GM15510 (cell line): ENCODE data around the gene OLFM2.

ENCODE experiments used
- POLR2A ChIP-seq: IDR thresholded peaks from 3 replicates; pipeline ENCODE4 v1.6.1; 2011; ENCODE audit warnings: borderline replicate concordance; ENCODE audit not compliant: insufficient read length; ENCODE audit errors: extremely low read depth

The OLFM2 gene

DNA sequence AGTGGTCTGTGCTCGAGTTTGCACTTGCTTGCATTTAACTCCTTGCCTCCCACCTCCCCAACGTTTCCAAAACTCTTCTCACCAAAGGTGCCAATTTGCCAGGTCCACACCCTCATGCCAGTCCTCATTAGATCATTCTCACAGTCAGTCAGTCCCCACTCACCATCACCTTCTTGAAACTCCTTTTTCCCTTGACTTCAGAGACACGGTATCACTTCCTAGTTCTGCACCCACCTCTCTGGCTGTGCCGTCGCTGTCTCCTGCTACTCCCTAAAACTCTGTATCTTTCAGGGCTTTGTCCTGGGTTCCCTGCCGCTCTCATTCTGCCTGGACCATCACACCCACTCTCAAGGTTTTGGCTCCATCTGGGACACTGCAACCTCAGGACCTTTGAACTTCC lies 19.6 kb downstream of the OLFM2 start:
- TF ChIP-seq POLR2A: no peak

DNA sequence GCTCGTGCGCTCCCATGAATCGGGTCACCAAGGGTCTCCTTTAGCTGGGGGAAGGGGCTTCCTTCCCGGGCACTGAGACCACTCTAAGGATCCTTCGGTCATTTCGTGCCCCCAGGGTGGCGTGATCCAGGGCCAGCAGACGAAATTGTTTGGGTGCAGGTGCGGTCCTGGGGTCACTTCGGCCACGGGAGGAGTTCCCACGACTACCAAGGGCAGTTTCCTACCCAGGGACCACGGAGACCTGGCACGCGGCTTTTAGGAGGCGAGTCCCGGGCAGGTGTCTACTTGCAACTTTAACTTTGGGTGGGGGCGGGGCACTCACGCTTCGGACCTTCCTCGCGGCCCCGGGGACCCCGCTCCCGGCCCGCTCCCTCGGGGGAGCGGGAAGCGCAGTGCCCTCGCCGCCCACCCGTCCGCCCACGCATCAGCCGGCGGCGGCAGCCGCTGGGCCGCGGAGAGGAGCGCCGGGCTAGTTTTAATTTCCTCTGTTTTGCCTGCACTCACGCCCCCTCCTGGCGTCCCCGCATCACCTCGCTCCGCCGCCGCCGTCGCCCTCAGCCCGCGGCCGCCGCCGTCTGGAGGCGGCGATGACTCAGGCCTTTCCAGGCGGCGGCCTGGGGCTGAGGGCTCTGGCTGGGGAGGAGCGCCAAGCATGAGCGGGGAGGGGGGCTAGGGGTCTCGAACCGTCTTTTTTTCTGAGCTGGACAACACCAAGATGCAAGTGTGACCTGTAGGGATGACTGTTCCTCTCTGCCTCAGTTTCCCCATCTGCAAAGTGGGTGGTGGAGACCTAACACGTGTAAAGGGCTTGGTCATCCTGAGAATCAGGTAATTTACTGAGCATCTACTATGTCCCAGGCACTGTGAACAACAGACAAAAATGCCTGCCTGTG lies 21.8 kb downstream of the OLFM2 start:
- TF ChIP-seq POLR2A: no peak

DNA sequence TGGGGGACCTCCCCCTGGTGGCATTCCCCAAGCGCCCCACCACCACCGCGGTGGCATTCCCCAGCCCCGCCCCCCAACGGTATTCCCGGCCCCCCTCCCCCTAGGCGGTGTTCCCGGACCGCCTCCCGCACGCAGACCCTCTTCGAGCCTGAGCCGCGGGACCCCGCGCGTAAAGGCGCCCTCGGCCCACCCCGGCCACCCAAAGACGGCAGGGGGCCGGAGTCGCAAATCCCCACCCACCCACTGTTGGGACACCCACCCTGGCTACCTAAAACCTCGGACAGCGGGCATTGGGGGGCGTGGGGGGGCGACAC lies 22.4 kb downstream of the OLFM2 start:
- TF ChIP-seq POLR2A: no peak

DNA sequence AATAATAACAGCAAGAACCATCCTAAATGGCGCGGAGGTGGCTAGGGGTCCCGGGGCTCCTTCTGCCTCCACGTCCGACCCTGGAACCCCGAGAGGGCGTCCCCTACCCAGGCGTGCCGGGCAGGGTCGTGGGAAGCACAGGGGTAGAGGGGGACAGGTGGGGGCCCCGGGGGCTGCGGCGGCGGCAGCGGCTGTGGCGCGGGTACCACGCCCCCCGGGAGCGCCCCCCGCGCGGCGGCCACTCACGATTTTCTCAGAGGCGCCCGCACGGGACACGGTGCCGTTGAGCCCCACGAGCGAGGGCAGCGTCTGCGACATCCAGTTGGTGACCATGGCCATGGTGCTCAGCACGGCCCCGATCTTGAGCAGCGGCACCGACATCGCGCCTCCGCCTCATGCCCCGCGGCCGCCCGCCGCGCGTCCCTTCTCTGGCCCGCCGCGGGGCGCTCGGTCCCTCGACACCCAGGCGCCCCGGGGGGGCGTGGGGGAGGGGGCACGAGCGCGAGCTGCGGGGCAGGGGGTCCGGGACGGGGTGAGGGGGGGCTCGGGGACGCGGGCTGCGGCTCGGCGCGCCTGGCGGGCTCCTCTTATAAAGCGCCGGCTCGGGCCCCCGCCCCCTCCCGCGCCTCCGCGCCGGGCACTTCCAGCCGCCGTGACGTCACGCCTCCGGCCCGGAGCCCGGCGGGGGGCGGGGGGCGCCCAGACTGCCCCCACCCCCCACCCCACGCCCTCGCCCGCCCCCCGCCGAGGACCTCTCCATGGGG lies 22.9 kb downstream of the OLFM2 start:
- TF ChIP-seq POLR2A: no peak

GRCh38 chr19:9912551-9913236 lies 23.6 kb downstream of the OLFM2 start:
- TF ChIP-seq POLR2A: no peak

- TF ChIP-seq POLR2A: no peak
Measured at GRCh38 chr19:9911524-9912185, 24.7 kb downstream of the OLFM2 start.

DNA sequence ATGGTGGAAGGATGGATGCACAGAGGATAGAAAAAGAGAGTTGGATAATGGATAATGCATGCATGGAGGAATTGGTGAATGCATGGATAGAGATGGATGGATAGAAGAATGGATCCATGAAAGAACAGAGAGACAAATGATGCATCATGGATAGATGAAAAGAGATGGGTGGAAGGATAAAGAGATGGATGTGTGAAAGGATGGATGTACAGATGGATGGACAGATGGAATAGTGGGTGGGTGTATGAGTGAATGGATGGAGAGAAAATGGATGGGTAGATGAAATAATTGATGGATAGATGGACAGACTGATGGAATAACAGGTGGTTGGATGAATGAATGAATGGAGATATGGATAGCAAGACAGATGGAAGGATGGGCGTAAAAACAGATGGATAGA lies 25.7 kb downstream of the OLFM2 start:
- TF ChIP-seq POLR2A: no peak

DNA sequence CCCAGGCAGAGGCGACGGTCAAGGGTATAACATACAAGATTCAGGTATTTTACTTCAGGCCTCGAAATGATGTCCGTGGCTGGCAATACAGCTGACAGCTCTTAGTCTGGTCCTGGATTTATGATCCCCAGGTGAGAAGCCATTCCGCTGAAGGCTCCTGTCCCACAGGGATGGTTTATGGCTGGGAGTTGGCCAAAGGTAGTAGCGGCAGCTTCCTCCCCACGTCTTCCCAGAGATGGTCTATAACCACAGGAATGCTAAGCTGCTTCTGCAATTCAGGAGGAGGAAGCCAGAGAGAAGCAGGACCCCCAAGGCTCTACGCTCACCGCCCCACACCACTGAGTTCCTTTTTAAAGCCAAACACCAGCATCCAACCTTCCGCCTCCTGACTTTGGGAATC lies 27.1 kb downstream of the OLFM2 start:
- no peak for TF ChIP-seq POLR2A

- TF ChIP-seq POLR2A: no peak
Measured at GRCh38 chr19:9906475-9907087, 29.7 kb downstream of the OLFM2 start.

DNA sequence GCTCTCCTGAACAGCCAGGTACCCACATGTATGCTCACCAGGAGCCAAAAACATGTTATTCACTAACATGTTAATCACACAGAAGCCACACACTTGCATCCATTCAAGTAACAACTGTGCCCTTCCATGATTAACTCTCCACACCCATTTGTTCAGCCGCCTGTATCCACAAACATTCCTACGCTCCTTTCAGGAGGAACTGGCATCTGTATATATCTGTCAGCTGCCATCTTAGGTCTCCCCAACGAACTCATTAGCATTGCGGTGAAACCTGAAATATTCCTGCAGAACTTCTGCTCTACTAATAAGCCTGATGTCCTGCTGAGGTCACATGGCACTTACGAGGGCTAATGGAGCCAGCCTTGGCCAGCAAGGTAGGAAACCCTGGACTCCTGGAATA lies 33.0 kb downstream of the OLFM2 start:
- no peak for TF ChIP-seq POLR2A

- no peak for TF ChIP-seq POLR2A
Measured at GRCh38 chr19:9901642-9902041, 34.7 kb downstream of the OLFM2 start.

DNA sequence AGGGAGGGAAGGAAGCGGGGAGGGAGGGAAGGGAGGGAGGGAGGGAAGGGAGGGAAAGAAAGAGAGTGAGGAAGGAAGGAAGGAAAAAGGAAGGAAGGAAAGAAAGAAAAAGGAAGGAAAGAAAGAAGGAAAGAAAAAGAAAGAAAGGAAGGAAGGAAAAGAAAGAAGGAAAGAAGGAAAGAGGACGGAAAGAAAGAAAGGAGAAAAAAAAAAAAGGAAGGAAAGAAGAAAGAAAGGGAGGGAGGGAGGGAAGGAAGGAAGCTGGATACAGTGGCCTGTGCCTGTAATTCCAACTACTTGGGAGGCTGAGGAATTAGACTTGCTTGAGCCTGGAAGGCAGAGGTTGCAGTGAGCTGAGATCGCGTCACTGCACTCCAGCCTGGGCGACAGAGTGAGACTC lies 35.3 kb downstream of the OLFM2 start:
- no peak for TF ChIP-seq POLR2A

DNA sequence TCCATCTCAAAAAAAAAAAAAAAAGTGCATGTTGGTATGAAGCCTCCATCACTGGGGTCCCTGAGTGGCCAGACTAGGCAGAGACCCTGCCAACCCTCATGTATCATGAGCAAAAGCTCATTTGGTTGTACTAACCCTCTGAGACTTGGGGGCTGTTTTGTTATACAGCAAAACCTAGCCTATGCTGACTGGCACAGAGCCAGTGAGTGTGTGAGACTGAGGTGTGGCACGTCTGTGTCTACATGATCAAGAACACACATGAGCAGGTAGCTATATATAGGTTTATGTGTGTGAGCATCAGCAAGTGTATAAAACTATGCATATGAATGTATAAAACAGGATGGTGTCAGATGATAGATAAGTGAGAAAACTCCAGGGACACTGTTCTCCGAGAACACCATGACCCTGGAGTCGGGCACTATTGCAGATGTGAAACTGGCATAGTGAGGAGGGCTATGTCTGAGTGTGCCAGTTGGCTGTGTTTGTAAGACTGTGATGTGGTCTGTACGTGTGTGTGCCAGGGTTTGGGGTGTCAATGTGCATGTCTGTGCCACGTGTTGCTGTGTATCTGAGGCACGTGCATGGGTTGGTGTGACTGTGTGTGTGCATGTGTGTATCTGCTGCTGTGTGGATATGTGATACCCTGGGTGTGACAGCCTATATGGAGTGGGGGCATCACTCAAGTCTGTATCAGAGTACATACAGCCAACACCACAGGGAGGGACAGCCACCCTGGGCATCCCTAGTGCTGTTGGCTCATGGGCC lies 44.5 kb downstream of the OLFM2 start:
- TF ChIP-seq POLR2A: no peak

- no peak for TF ChIP-seq POLR2A
Measured at GRCh38 chr19:9885077-9885552, 51.2 kb downstream of the OLFM2 start.

DNA sequence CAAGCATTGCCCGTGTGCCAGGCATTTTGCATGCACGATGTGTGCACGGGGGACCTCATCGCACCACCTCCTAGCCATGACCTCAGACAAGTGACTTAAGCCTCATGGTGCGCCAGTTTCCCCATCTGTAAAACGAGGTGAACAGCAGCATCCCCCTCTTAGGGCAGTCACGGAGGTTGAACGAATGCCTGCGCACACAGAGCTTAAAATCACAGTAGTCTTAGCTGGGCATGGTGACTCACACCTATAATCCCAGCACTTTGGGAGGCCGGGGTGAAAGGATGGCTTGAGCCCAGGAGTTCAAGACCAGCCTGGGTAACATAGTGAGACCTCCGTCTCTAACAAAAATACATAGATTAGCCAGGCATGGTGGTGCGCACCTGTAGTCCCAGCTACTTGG lies 52.6 kb downstream of the OLFM2 start:
- no peak for TF ChIP-seq POLR2A
